Measurements from ENCODE around the gene GLE1.

DNA sequence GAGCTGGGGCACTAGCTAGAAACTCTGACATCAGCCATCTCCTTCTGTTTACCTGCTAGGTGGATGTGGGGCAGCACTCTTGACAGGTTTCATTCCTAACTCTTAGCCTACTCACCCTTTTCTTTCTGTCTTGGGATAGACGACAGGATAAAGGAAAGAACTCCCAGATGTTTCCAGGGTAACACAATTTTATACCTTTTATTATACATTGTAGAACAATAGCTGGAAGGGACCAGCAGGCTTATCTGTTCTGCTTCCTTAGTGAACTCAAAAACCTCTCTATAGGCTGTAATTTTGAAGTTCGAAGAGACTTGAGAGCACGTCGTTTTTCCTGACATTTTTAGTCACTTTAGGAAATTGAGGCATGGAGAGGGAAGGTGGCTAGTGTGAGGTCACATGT is 61.1 kb downstream of the GLE1 start:
- TF ChIP-seq, protein P1, sequence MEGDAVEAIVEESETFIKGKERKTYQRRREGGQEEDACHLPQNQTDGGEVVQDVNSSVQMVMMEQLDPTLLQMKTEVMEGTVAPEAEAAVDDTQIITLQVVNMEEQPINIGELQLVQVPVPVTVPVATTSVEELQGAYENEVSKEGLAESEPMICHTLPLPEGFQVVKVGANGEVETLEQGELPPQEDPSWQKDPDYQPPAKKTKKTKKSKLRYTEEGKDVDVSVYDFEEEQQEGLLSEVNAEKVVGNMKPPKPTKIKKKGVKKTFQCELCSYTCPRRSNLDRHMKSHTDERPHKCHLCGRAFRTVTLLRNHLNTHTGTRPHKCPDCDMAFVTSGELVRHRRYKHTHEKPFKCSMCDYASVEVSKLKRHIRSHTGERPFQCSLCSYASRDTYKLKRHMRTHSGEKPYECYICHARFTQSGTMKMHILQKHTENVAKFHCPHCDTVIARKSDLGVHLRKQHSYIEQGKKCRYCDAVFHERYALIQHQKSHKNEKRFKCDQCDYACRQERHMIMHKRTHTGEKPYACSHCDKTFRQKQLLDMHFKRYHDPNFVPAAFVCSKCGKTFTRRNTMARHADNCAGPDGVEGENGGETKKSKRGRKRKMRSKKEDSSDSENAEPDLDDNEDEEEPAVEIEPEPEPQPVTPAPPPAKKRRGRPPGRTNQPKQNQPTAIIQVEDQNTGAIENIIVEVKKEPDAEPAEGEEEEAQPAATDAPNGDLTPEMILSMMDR (IDR thresholded peaks at IDR 0.05 in 2 of 3, conservative IDR thresholded peaks at IDR 0.05 in 1 of 3; ENCODE audit: borderline replicate concordance in 1 of 3, insufficient read depth in 1 of 3, low read depth in 2 of 3, low read length in 2 of 3), result no peak
- TF ChIP-seq CEBPB (IDR thresholded peaks at IDR 0.05; ENCODE audit: low read depth) (no peak), EZH2 (IDR thresholded peaks at IDR 0.05) (no peak), POLR2AphosphoS5 (IDR thresholded peaks at IDR 0.05; ENCODE audit: low read depth, low read length) (no peak), POLR2A (IDR thresholded peaks at IDR 0.05; ENCODE audit: borderline replicate concordance, extremely low read depth, insufficient read depth, insufficient read length) (no peak), SIN3A (IDR thresholded peaks at IDR 0.05; ENCODE audit: low read depth) (no peak), RAD21 (IDR thresholded peaks at IDR 0.05; ENCODE audit: low read depth) (no peak), MAX (IDR thresholded peaks at IDR 0.05) (no peak), ZNF274 (IDR thresholded peaks at IDR 0.05; ENCODE audit: low read depth, low read length) (no peak), ZFX (IDR thresholded peaks at IDR 0.05) (no peak), SP1 (IDR thresholded peaks at IDR 0.05; ENCODE audit: low read depth) (no peak)
- TF ChIP-seq, protein P2, sequence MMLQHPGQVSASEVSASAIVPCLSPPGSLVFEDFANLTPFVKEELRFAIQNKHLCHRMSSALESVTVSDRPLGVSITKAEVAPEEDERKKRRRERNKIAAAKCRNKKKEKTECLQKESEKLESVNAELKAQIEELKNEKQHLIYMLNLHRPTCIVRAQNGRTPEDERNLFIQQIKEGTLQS (IDR thresholded peaks at IDR 0.05), result no peak
